ENCODE measurements around the gene OTULIN.

Gene OTULIN

DNA sequence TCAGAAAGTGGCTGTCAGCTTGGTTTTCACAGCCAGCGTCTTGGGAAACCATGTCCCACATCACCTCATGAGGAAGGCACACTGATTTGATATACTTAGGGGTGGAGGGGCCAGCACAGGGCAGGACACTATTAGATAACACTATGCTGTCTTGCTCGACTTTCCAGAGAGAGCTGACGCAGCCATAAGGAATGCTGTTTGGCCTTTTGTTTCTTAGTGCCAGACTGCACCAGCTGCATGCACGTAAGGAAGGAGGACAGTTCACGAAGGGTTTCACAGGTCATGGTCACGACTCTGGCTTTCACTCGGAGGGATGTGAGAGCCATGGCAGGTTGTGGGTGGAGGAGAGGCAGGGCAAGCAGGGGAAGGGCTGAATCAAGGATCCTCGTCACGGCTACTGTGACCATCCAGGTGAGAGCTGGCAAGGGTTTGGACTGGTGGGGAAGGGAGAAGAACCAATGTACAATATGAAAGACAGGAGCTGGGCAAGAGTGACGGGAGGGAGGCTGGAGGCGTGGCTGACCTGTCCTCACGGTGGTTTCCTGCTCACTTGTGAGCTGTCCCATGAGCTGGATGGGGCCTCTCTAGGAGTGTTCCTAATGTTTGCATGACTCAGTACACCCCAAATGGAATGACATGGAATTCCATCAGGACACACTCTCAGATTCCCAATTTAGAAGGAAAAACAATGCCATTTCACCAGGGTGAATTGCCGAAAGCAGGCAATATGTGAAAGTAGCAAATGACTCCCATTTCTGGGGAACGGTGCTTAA is 61.7 kb downstream of the OTULIN start:
- H3K9me3 ChIP-seq (replicated peaks; ENCODE audit: low read length) = no peaks in the 10 kb centered on the region
- H3K27me3 ChIP-seq (ENCODE audit: control insufficient read depth, insufficient read depth, low read length) = no peaks in the 10 kb centered on the region
- H3K4me3 ChIP-seq (ENCODE audit: low read length) = no peak overlapping the region
- no peaks in the 10 kb centered on the region for H3K36me3 ChIP-seq (ENCODE audit: insufficient read depth, low read length)
- peaks cover 28% of the 10 kb centered on the region for H3K4me1 ChIP-seq (ENCODE audit: control insufficient read depth, insufficient read depth, low read length)
- H3K9ac ChIP-seq (ENCODE audit: low read depth, low read length) = no peak overlapping the region
- H3K4me2 ChIP-seq (ENCODE audit: low read length) = no peak overlapping the region

GRCh38 chr5:14727428-14727865 is 62.9 kb downstream of the OTULIN start:
- Histone ChIP-seq H3K27me3 (ENCODE audit: control insufficient read depth, insufficient read depth, low read length) (no peaks in the 10 kb centered on the region), H3K4me3 (ENCODE audit: low read length) (no peak overlapping the region), H3K36me3 (ENCODE audit: insufficient read depth, low read length) (no peaks in the 10 kb centered on the region), H3K4me1 (ENCODE audit: control insufficient read depth, insufficient read depth, low read length) (peaks cover 23% of the 10 kb centered on the region), H3K9ac (ENCODE audit: low read depth, low read length) (no peak overlapping the region), H3K9me3 (replicated peaks; ENCODE audit: low read length) (no peaks in the 10 kb centered on the region), H3K4me2 (ENCODE audit: low read length) (peak overlapping the region; percentile 40)

GRCh38 chr5:14727928-14728458 is 63.5 kb downstream of the OTULIN start:
- no peak overlapping the region for H3K4me3 ChIP-seq (ENCODE audit: low read length)
- no peak overlapping the region for H3K4me2 ChIP-seq (ENCODE audit: low read length)
- H3K27me3 ChIP-seq (ENCODE audit: control insufficient read depth, insufficient read depth, low read length) = no peaks in the 10 kb centered on the region
- H3K4me1 ChIP-seq (ENCODE audit: control insufficient read depth, insufficient read depth, low read length) = peaks cover 17% of the 10 kb centered on the region
- no peaks in the 10 kb centered on the region for H3K36me3 ChIP-seq (ENCODE audit: insufficient read depth, low read length)
- no peaks in the 10 kb centered on the region for H3K9me3 ChIP-seq (replicated peaks; ENCODE audit: low read length)
- no peak overlapping the region for H3K9ac ChIP-seq (ENCODE audit: low read depth, low read length)

DNA sequence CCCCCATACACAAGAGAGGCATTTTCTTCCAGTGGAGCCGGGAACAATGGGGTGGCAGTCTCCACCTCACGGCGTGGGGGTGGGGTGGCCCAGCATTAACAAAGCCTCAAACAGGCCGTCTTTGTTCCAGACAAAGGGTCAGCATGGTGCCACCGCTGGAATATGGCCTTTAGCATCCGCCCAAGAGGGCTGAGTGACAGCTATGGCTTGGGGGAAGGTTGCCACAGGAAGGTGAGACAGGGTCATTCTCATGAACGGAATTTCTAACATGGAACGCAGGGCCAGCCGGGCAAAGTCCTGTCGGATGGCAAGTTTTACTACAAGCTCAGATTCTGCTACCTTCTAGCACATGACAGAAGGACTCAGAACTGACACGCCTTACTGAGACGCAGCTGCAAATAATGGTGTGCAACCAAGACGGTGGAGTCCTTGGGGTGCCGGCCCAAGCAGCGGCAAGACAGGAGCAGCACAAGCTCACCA is 64.0 kb downstream of the OTULIN start:
- H3K4me2 ChIP-seq (ENCODE audit: low read length) = no peak overlapping the region
- H3K9me3 ChIP-seq (replicated peaks; ENCODE audit: low read length) = no peaks in the 10 kb centered on the region
- H3K36me3 ChIP-seq (ENCODE audit: insufficient read depth, low read length) = no peaks in the 10 kb centered on the region
- H3K27me3 ChIP-seq (ENCODE audit: control insufficient read depth, insufficient read depth, low read length) = no peaks in the 10 kb centered on the region
- peaks cover 17% of the 10 kb centered on the region for H3K4me1 ChIP-seq (ENCODE audit: control insufficient read depth, insufficient read depth, low read length)
- no peak overlapping the region for H3K9ac ChIP-seq (ENCODE audit: low read depth, low read length)
- H3K4me3 ChIP-seq (ENCODE audit: low read length) = no peak overlapping the region

DNA sequence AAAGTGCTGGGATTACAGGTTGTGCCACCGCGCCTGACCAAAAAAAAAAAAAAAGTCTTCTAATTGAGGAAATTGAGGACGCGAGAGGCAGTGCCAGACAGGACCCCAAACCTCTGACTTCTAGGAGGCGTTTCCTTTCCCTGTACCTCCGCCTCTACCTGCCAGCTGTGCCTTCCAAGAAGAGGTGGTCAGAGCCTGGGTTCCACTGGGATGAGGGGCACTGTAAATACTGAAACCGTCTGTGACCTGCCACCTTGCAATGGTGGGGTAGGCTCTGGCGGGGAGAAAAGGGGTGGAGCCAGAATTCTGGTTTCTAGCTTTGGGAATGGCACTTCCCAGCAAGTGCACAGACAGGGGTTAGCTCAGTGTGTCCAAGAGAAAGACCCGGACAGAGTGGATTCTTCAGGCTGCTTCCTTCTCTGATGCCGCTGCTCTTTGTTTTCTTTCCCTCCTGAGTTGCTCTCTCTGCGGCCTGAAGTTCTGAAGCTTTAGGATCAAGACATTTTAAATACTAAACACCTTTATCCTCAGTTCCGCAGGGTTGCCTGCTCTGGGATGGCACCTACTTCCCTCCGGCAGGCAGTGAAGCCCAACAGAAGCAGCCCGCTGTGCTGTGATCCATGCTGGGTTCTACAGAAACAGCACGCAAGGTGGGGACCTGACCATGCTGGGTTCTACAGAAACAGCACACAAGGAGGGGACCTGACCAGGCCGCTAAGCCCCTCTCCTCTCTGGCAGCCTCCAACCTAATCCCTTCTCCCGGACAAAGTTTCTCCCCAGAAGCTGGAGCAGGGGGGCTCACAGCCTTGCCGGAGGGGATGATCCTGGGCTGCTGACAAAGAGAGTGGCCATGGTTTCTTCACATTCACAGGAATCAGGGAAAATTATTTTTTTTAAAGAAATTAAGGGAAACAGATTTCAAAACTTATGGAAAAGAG is 65.2 kb downstream of the OTULIN start:
- Histone ChIP-seq H3K36me3 (ENCODE audit: insufficient read depth, low read length) (peaks cover 4% of the 10 kb centered on the region), H3K4me2 (ENCODE audit: low read length) (no peak overlapping the region), H3K4me1 (ENCODE audit: control insufficient read depth, insufficient read depth, low read length) (peaks cover 17% of the 10 kb centered on the region), H3K4me3 (ENCODE audit: low read length) (no peak overlapping the region), H3K27me3 (ENCODE audit: control insufficient read depth, insufficient read depth, low read length) (no peaks in the 10 kb centered on the region), H3K9me3 (replicated peaks; ENCODE audit: low read length) (no peaks in the 10 kb centered on the region), H3K9ac (ENCODE audit: low read depth, low read length) (no peak overlapping the region)

GRCh38 chr5:14730466-14730865 is 65.9 kb downstream of the OTULIN start:
- H3K4me3 ChIP-seq (ENCODE audit: low read length) = no peak overlapping the region
- H3K9me3 ChIP-seq (replicated peaks; ENCODE audit: low read length) = no peaks in the 10 kb centered on the region
- H3K4me1 ChIP-seq (ENCODE audit: control insufficient read depth, insufficient read depth, low read length) = peaks cover 17% of the 10 kb centered on the region
- no peak overlapping the region for H3K4me2 ChIP-seq (ENCODE audit: low read length)
- H3K36me3 ChIP-seq (ENCODE audit: insufficient read depth, low read length) = peaks cover 4% of the 10 kb centered on the region
- H3K27me3 ChIP-seq (ENCODE audit: control insufficient read depth, insufficient read depth, low read length) = no peaks in the 10 kb centered on the region
- H3K9ac ChIP-seq (ENCODE audit: low read depth, low read length) = no peak overlapping the region

GRCh38 chr5:14730881-14731280 is 66.4 kb downstream of the OTULIN start:
- Histone ChIP-seq H3K4me1 (ENCODE audit: control insufficient read depth, insufficient read depth, low read length) (peaks cover 16% of the 10 kb centered on the region), H3K36me3 (ENCODE audit: insufficient read depth, low read length) (peaks cover 4% of the 10 kb centered on the region), H3K4me3 (ENCODE audit: low read length) (no peak overlapping the region), H3K9me3 (replicated peaks; ENCODE audit: low read length) (no peaks in the 10 kb centered on the region), H3K27me3 (ENCODE audit: control insufficient read depth, insufficient read depth, low read length) (no peaks in the 10 kb centered on the region), H3K9ac (ENCODE audit: low read depth, low read length) (no peak overlapping the region), H3K4me2 (ENCODE audit: low read length) (no peak overlapping the region)

- no peaks in the 10 kb centered on the region for H3K9me3 ChIP-seq (replicated peaks; ENCODE audit: low read length)
- H3K9ac ChIP-seq (ENCODE audit: low read depth, low read length) = no peak overlapping the region
- H3K36me3 ChIP-seq (ENCODE audit: insufficient read depth, low read length) = peaks cover 4% of the 10 kb centered on the region
- no peak overlapping the region for H3K4me3 ChIP-seq (ENCODE audit: low read length)
- no peak overlapping the region for H3K4me2 ChIP-seq (ENCODE audit: low read length)
- H3K27me3 ChIP-seq (ENCODE audit: control insufficient read depth, insufficient read depth, low read length) = no peaks in the 10 kb centered on the region
- peaks cover under 1% of the 10 kb centered on the region for H3K4me1 ChIP-seq (ENCODE audit: control insufficient read depth, insufficient read depth, low read length)
Measured at GRCh38 chr5:14732991-14733390, 68.5 kb downstream of the OTULIN start.

DNA sequence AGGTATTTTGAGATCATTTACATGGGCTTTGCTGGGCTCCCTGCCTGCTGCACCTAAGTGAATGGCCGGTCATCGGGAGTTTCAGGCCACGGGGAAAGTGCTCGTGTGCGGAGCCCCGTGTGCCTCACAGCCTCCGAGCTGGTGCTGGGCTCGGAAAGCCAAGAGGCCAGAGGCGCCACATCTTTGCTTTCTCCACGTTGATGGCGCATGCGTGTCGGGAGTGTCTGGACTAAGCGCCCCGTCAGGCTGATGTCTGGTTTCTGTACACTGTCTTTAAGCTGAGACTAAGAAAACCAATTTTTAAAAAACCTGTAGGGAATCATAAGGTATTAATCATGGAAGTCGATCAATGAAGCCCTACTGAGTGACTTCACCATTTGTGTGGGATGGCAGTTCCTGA is 69.1 kb downstream of the OTULIN start:
- no peak overlapping the region for H3K4me2 ChIP-seq (ENCODE audit: low read length)
- H3K27me3 ChIP-seq (ENCODE audit: control insufficient read depth, insufficient read depth, low read length) = no peaks in the 10 kb centered on the region
- no peak overlapping the region for H3K4me3 ChIP-seq (ENCODE audit: low read length)
- peaks cover 5% of the 10 kb centered on the region for H3K36me3 ChIP-seq (ENCODE audit: insufficient read depth, low read length)
- H3K4me1 ChIP-seq (ENCODE audit: control insufficient read depth, insufficient read depth, low read length) = no peaks in the 10 kb centered on the region
- H3K9me3 ChIP-seq (replicated peaks; ENCODE audit: low read length) = no peaks in the 10 kb centered on the region
- H3K9ac ChIP-seq (ENCODE audit: low read depth, low read length) = no peak overlapping the region

GRCh38 chr5:14734396-14734795 is 69.9 kb downstream of the OTULIN start:
- Histone ChIP-seq H3K9ac (ENCODE audit: low read depth, low read length) (no peak overlapping the region), H3K4me1 (ENCODE audit: control insufficient read depth, insufficient read depth, low read length) (peaks cover 4% of the 10 kb centered on the region), H3K9me3 (replicated peaks; ENCODE audit: low read length) (no peaks in the 10 kb centered on the region), H3K27me3 (ENCODE audit: control insufficient read depth, insufficient read depth, low read length) (no peaks in the 10 kb centered on the region), H3K4me2 (ENCODE audit: low read length) (no peak overlapping the region), H3K36me3 (ENCODE audit: insufficient read depth, low read length) (peaks cover 8% of the 10 kb centered on the region), H3K4me3 (ENCODE audit: low read length) (no peak overlapping the region)

GRCh38 chr5:14735944-14736343 is 71.4 kb downstream of the OTULIN start:
- no peak overlapping the region for H3K4me2 ChIP-seq (ENCODE audit: low read length)
- H3K27me3 ChIP-seq (ENCODE audit: control insufficient read depth, insufficient read depth, low read length) = no peaks in the 10 kb centered on the region
- H3K9ac ChIP-seq (ENCODE audit: low read depth, low read length) = no peak overlapping the region
- no peak overlapping the region for H3K4me3 ChIP-seq (ENCODE audit: low read length)
- peaks cover 15% of the 10 kb centered on the region for H3K4me1 ChIP-seq (ENCODE audit: control insufficient read depth, insufficient read depth, low read length)
- H3K36me3 ChIP-seq (ENCODE audit: insufficient read depth, low read length) = peaks cover 8% of the 10 kb centered on the region
- H3K9me3 ChIP-seq (replicated peaks; ENCODE audit: low read length) = no peaks in the 10 kb centered on the region

Measured in skeletal muscle satellite cell (primary cell).